HEK293 (cell line): ENCODE results near the gene NHSL2.

Source experiments
- CTCF ChIA-PET: fragments of 350-600 bp; formaldehyde crosslinking; extraction: SDS; loops from one replicate; lab custom pipeline; 2021; ENCODE audit warnings: antibody characterized with exemption; lab: Yijun Ruan, JAX
- POLR2A ChIA-PET: fragments of 300-600 bp; formaldehyde crosslinking; extraction: SDS; loops from one replicate; lab custom pipeline; 2020; ENCODE audit warnings: antibody characterized with exemption, inconsistent platforms; lab: Yijun Ruan, JAX
- H3K27ac ChIP-seq: fragments of 200-500 bp; sonication (Bioruptor generic); 2 replicates; pipeline ENCODE4 v1.5.1; 2014; ENCODE audit warnings: low read depth, low read length, control low read depth, inconsistent platforms; ENCODE audit errors: extremely low read depth
- H3K36me3 ChIP-seq, 2 experiments: fragments of 200-500 bp in 1 of 2; sonication (Bioruptor generic) in 1 of 2; 1 replicate in 1 of 2; 2 replicates in 1 of 2; pipeline ENCODE4 v1.5.1; 2014 to 2017; ENCODE audit warnings: inconsistent platforms in 2 of 2, low read length in 2 of 2; ENCODE audit not compliant: control insufficient read depth in 2 of 2, insufficient read depth in 1 of 2
- H3K4me1 ChIP-seq: fragments of 200-500 bp; sonication (Bioruptor generic); 2 replicates; pipeline ENCODE4 v1.5.1; 2014; ENCODE audit warnings: mild to moderate bottlenecking, low read length, inconsistent platforms; ENCODE audit not compliant: control insufficient read depth, insufficient read depth
- H3K4me3 ChIP-seq: 2 replicates; pipeline ENCODE4 v1.5.1; 2011; ENCODE audit warnings: low read depth, mild to moderate bottlenecking, control low read depth, low read length, moderate library complexity
- H3K9me3 ChIP-seq: fragments of 200-500 bp; sonication (Bioruptor generic); 2 replicates; pipeline ENCODE4 v1.5.1; 2014; ENCODE audit warnings: low read depth, low read length, inconsistent platforms; ENCODE audit not compliant: control insufficient read depth, insufficient read depth
- EGR2 ChIP-seq: fragments of 450-650 bp; formaldehyde crosslinking; IDR thresholded peaks from 2 replicates; pipeline ENCODE4 v1.5.1; 2016; ENCODE audit warnings: low read depth, missing biosample characterization, missing genetic modification characterization
- FEZF1 ChIP-seq: fragments of 450-650 bp; formaldehyde crosslinking; IDR thresholded peaks from 2 replicates; pipeline ENCODE4 v1.5.1; 2016; ENCODE audit warnings: missing biosample characterization, missing genetic modification characterization
- ZFHX2 ChIP-seq: fragments of 450-650 bp; formaldehyde crosslinking; conservative IDR thresholded peaks from 2 replicates; pipeline ENCODE4 v1.5.1; 2016; ENCODE audit warnings: missing biosample characterization, missing genetic modification characterization
- ZNF140 ChIP-seq: fragments of 450-650 bp; formaldehyde crosslinking; IDR thresholded peaks from 2 replicates; pipeline ENCODE4 v1.5.1; 2016; ENCODE audit warnings: missing biosample characterization, missing genetic modification characterization
- ZNF157 ChIP-seq: fragments of 450-650 bp; formaldehyde crosslinking; IDR thresholded peaks from 2 replicates; pipeline ENCODE4 v1.5.1; 2016; ENCODE audit warnings: missing biosample characterization, missing genetic modification characterization
- ZNF174 ChIP-seq: fragments of 450-650 bp; formaldehyde crosslinking; IDR thresholded peaks from 2 replicates; pipeline ENCODE4 v1.5.0; 2017; ENCODE audit warnings: missing biosample characterization, mild to moderate bottlenecking, missing genetic modification characterization
- ZNF292 ChIP-seq: fragments of 450-650 bp; formaldehyde crosslinking; IDR thresholded peaks from 2 replicates; pipeline ENCODE4 v1.5.1; 2016; ENCODE audit warnings: low read depth, missing biosample characterization, missing genetic modification characterization, borderline replicate concordance
- ZNF426 ChIP-seq: fragments of 450-650 bp; formaldehyde crosslinking; IDR thresholded peaks from 2 replicates; pipeline ENCODE4 v1.5.1; 2017; ENCODE audit warnings: missing biosample characterization, missing genetic modification characterization, mild to moderate bottlenecking, inconsistent platforms, moderate library complexity
- ZNF48 ChIP-seq: fragments of 450-650 bp; formaldehyde crosslinking; IDR thresholded peaks from 2 replicates; pipeline ENCODE4 v1.5.1; 2016; ENCODE audit warnings: missing biosample characterization, missing genetic modification characterization
- ZNF510 ChIP-seq: fragments of 450-650 bp; formaldehyde crosslinking; IDR thresholded peaks from 2 replicates; pipeline ENCODE4 v1.5.1; 2018; ENCODE audit warnings: mild to moderate bottlenecking, missing genetic modification characterization, missing biosample characterization; ENCODE audit not compliant: insufficient replicate concordance
- ZNF585B ChIP-seq: fragments of 450-650 bp; formaldehyde crosslinking; IDR thresholded peaks from 2 replicates; pipeline ENCODE4 v1.5.1; 2016; ENCODE audit warnings: missing biosample characterization, missing genetic modification characterization
- ZNF621 ChIP-seq: fragments of 450-650 bp; formaldehyde crosslinking; IDR thresholded peaks from 2 replicates; pipeline ENCODE4 v1.5.1; 2017; ENCODE audit warnings: missing biosample characterization, missing genetic modification characterization
- ZNF707 ChIP-seq: fragments of 450-650 bp; formaldehyde crosslinking; IDR thresholded peaks from 2 replicates; pipeline ENCODE4 v1.5.1; 2016; ENCODE audit warnings: missing biosample characterization, missing genetic modification characterization
- ZSCAN23 ChIP-seq: fragments of 450-650 bp; formaldehyde crosslinking; IDR thresholded peaks from 2 replicates; pipeline ENCODE4 v1.5.1; 2016; ENCODE audit warnings: missing biosample characterization, missing genetic modification characterization
- TF ChIP-seq, protein P1 (sequence below): fragments of 450-650 bp; formaldehyde crosslinking; IDR thresholded peaks from 2 replicates; pipeline ENCODE4 v1.5.1; 2016; ENCODE audit warnings: missing biosample characterization, missing genetic modification characterization, low read depth
- TF ChIP-seq, protein P2 (sequence below): fragments of 450-650 bp; formaldehyde crosslinking; IDR thresholded peaks from 2 replicates; pipeline ENCODE4 v1.5.1; 2017; ENCODE audit warnings: missing biosample characterization, missing genetic modification characterization
- TF ChIP-seq, protein P3 (sequence below): fragments of 450-650 bp; formaldehyde crosslinking; IDR thresholded peaks from 2 replicates; pipeline ENCODE4 v1.5.1; 2016; ENCODE audit warnings: missing biosample characterization, missing genetic modification characterization
- TF ChIP-seq, protein P4 (sequence below): fragments of 450-650 bp; formaldehyde crosslinking; IDR thresholded peaks from 2 replicates; pipeline ENCODE4 v1.5.1; 2016; ENCODE audit warnings: missing biosample characterization, missing genetic modification characterization
- TF ChIP-seq, protein P5 (sequence below): fragments of 450-650 bp; formaldehyde crosslinking; optimal IDR thresholded peaks from 2 replicates; pipeline ENCODE3; 2016; ENCODE audit warnings: missing biosample characterization, mild to moderate bottlenecking, missing genetic modification characterization

Gene NHSL2

DNA sequence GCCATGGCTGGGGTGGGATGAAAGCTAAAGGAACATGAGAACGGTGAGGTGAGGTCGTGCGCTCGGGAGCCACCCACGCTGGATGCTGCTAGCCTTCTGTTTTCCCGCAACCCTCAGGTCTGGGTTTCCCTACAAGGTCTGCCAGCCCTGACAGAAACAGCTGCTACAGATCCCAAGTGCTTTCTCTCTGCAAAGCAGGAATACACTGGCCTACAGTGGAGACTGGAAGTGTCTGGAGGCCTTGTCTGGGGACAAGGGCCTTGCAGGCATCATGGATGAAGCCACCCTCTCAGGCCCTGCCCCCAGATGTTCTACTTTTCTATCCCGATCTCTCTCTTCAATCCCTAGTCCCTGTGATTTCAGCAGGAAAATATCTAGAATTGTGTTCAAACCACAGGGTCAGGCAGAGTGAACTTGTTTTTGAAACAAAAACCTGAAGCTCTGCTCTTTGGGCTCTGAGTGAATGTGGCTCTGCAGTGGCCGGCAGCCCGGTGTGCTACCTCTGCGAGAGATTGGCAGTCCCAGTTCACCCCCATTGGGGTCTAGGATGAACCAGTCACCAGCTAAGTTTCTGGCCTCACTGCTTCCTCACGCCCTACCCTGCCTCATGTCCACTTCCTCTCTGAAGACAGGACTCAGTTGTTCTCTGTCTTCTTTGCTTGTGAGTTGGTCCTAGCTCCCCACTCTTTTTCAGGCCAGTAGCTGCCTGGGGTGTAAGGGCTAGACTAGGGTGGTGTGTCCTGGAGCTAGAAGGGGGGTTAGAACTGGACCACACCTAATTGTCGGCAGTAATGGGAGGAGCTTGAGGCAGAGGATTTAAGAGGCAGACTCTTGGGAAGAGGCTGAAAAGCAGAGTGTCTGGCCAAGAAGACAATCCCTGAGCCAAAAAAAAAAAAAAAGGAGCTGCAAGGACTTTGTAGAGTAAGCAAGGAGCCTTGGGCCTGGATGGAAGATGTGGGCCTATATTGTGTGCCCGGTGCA lies 131.5 kb downstream of the NHSL2 start:
- H3K36me3 ChIP-seq: no peaks in the 10 kb centered on the region
- no peaks in the 10 kb centered on the region for H3K4me1 ChIP-seq
- TF ChIP-seq, protein P1, sequence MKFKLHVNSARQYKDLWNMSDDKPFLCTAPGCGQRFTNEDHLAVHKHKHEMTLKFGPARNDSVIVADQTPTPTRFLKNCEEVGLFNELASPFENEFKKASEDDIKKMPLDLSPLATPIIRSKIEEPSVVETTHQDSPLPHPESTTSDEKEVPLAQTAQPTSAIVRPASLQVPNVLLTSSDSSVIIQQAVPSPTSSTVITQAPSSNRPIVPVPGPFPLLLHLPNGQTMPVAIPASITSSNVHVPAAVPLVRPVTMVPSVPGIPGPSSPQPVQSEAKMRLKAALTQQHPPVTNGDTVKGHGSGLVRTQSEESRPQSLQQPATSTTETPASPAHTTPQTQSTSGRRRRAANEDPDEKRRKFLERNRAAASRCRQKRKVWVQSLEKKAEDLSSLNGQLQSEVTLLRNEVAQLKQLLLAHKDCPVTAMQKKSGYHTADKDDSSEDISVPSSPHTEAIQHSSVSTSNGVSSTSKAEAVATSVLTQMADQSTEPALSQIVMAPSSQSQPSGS (tag by site-specific recombination): no peak
- no peak for TF ChIP-seq ZNF707 (tag by site-specific recombination)
- TF ChIP-seq ZNF426 (tag by site-specific recombination): no peak
- no peak for TF ChIP-seq FEZF1 (tag by site-specific recombination)
- TF ChIP-seq ZNF140 (tag by site-specific recombination): no peak
- TF ChIP-seq ZFHX2 (tag by site-specific recombination): peak; percentile 46; the same call in 1 of the 2 replicates
- no peak for TF ChIP-seq ZNF174 (tag by site-specific recombination)
- TF ChIP-seq EGR2 (tag by site-specific recombination): 0 out of 2 replicates have a peak, but pooled peaks have one; percentile 15
- H3K9me3 ChIP-seq: no peaks in the 10 kb centered on the region
- CTCF ChIA-PET: interaction anchor here (1.1 to 2.8 kb wide), 6 partner anchors 10 to 85 kb away, joined by 3 to 13 read pairs (median 6); no protein-coding TSS in a partner anchor
- POLR2A ChIA-PET: interaction anchor here (0.6 to 0.9 kb wide), 3 partner anchors 28 to 227 kb away, joined by 3 read pairs; partner anchors contain the start of gene RTL5
- H3K4me3 ChIP-seq: no peak overlapping the region
- H3K27ac ChIP-seq: no peak overlapping the region

DNA sequence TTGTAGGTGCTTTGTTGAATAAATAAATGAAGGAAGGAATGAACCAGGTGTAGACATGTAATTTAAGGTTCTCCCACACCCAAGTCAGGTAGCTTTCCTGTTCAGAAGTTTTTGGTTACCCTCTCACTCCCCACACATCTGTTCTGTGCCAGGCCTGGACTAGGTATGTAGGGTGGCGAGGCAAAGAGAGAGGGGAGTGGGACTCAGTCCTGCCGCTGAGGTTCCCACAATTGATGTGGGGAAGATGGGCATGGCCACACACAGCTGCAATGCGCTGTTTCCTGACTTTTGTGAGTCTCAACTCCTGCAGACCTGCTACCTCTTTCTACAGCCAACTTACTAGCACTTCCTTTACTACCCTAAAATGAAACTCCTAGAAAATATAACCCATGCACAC lies 132.2 kb downstream of the NHSL2 start:
- CTCF ChIA-PET: interaction anchor here (1.1 to 2.8 kb wide), 5 partner anchors 12 to 84 kb away, joined by 3 to 13 read pairs (median 5); no protein-coding TSS in a partner anchor
- no peaks in the 10 kb centered on the region for H3K4me1 ChIP-seq

More for the DNA sequence above, 132.2 kb downstream of the NHSL2 start:
- POLR2A ChIA-PET: interaction anchor here (0.6 kb wide), 1 partner anchor 227 kb away, joined by 3 read pairs; no protein-coding TSS in a partner anchor
- no peaks in the 10 kb centered on the region for H3K36me3 ChIP-seq
- H3K9me3 ChIP-seq: no peaks in the 10 kb centered on the region
- no peak overlapping the region for H3K27ac ChIP-seq
- no peak overlapping the region for H3K4me3 ChIP-seq
- no peak for TF ChIP-seq ZNF48 (tag by site-specific recombination)
- no peak for TF ChIP-seq ZSCAN23 (tag by site-specific recombination)
- TF ChIP-seq, protein P2, sequence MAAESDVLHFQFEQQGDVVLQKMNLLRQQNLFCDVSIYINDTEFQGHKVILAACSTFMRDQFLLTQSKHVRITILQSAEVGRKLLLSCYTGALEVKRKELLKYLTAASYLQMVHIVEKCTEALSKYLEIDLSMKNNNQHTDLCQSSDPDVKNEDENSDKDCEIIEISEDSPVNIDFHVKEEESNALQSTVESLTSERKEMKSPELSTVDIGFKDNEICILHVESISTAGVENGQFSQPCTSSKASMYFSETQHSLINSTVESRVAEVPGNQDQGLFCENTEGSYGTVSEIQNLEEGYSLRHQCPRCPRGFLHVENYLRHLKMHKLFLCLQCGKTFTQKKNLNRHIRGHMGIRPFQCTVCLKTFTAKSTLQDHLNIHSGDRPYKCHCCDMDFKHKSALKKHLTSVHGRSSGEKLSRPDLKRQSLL (tag by site-specific recombination): no peak
- TF ChIP-seq ZNF292 (tag by site-specific recombination): no peak
- no peak for TF ChIP-seq ZNF621 (tag by site-specific recombination)
- TF ChIP-seq, protein P3, sequence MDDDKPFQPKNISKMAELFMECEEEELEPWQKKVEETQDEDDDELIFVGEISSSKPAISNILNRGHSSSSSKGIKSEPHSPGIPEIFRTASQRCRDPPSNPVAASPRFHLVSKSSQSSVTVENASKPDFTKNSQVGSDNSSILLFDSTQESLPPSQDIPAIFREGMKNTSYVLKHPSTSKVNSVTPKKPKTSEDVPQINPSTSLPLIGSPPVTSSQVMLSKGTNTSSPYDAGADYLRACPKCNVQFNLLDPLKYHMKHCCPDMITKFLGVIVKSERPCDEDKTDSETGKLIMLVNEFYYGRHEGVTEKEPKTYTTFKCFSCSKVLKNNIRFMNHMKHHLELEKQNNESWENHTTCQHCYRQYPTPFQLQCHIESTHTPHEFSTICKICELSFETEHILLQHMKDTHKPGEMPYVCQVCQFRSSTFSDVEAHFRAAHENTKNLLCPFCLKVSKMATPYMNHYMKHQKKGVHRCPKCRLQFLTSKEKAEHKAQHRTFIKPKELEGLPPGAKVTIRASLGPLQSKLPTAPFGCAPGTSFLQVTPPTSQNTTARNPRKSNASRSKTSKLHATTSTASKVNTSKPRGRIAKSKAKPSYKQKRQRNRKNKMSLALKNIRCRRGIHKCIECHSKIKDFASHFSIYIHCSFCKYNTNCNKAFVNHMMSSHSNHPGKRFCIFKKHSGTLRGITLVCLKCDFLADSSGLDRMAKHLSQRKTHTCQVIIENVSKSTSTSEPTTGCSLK (tag by site-specific recombination): no peak
- no peak for TF ChIP-seq ZNF510 (tag by site-specific recombination)
- no peak for TF ChIP-seq ZNF157 (tag by site-specific recombination)
- TF ChIP-seq, protein P4, sequence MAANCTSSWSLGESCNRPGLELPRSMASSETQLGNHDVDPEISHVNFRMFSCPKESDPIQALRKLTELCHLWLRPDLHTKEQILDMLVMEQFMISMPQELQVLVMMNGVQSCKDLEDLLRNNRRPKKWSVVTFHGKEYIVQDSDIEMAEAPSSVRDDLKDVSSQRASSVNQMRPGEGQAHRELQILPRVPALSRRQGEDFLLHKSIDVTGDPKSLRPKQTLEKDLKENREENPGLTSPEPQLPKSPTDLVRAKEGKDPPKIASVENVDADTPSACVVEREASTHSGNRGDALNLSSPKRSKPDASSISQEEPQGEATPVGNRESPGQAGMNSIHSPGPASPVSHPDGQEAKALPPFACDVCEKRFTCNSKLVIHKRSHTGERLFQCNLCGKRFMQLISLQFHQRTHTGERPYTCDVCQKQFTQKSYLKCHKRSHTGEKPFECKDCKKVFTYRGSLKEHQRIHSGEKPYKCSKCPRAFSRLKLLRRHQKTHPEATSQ (tag by site-specific recombination): no peak
- TF ChIP-seq, protein P5, sequence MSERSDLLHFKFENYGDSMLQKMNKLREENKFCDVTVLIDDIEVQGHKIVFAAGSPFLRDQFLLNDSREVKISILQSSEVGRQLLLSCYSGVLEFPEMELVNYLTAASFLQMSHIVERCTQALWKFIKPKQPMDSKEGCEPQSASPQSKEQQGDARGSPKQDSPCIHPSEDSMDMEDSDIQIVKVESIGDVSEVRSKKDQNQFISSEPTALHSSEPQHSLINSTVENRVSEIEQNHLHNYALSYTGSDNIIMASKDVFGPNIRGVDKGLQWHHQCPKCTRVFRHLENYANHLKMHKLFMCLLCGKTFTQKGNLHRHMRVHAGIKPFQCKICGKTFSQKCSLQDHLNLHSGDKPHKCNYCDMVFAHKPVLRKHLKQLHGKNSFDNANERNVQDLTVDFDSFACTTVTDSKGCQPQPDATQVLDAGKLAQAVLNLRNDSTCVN (tag by site-specific recombination): no peak
- no peak for TF ChIP-seq ZNF585B (tag by site-specific recombination)
